Body of pancreas (tissue), 4 donors: ENCODE results near the gene GPANK1. TPM values are rescaled to one million over a fixed set of nuclear protein-coding genes. Genes with fewer than 3 reads are reported as not detected.
"Not testable (repeated sequence)": the region's sequence is repeated elsewhere in the genome, so short reads cannot be mapped to it uniquely, and the experiment has no call there.

ENCODE experiments used
- ATAC-seq: fragments of 150-250 bp; one replicate; pipeline ENCODE4 v1.9.1; 2016
- DNase-seq, 4 donors: peaks; one replicate each; pipeline ENCODE4 v3.0.0-alpha.2; 2019
- H3K27ac ChIP-seq, 4 donors: fragments of 200-600 bp; sonication (generic); 1 replicate in 3 of 4; 2 replicates in 1 of 4; pipeline versions ENCODE4 v1.5.1 to v1.6.1; 2016 to 2019; ENCODE audit warnings: mild to moderate bottlenecking in 1 of 4, mixed read lengths in 1 of 4, moderate library complexity in 1 of 4
- H3K27me3 ChIP-seq, 2 donors: fragments of 200-600 bp; sonication (generic); one replicate each; pipeline ENCODE4 v1.6.0; 2016; ENCODE audit warnings: mild to moderate bottlenecking in 1 of 2
- H3K36me3 ChIP-seq, 2 donors: fragments of 200-600 bp; sonication (generic); replicated peaks in 1 of 2; 2 replicates each; pipeline ENCODE4 v1.5.1; 2016; ENCODE audit warnings: low read depth in 2 of 2; ENCODE audit not compliant: insufficient read depth in 1 of 2
- H3K4me1 ChIP-seq: fragments of 200-600 bp; sonication (generic); one replicate; pipeline ENCODE4 v1.6.0; 2016
- H3K4me3 ChIP-seq, 2 donors: fragments of 200-600 bp; sonication (generic); 1 replicate in 1 of 2; 2 replicates in 1 of 2; pipeline ENCODE4 v1.5.1; 2016 to 2019
- H3K9me3 ChIP-seq, 3 donors: fragments of 200-600 bp; sonication (generic); 1 replicate in 2 of 3; 2 replicates in 1 of 3; pipeline ENCODE4 v1.5.1; 2016
- CTCF ChIP-seq, 7 experiments: fragments of 450-650 bp in 4 of 7; fragments of 200-600 bp in 3 of 7; sonication (generic) in 3 of 7; IDR thresholded peaks; one replicate each; pipeline ENCODE4 v1.5.1; 2016 to 2019; ENCODE audit warnings: antibody characterized with exemption in 7 of 7
- POLR2A ChIP-seq, 3 donors: fragments of 450-650 bp; IDR thresholded peaks; one replicate each; pipeline ENCODE4 v1.6.1; 2016; ENCODE audit warnings: antibody characterized with exemption in 3 of 3, mild to moderate bottlenecking in 2 of 3
- WGBS, 2 donors: methylation state at CpG; one replicate each; pipeline ENCODE4 v1.1.5; 2017; 5-methylcytosine and 5-hydroxymethylcytosine counted together
- intact Hi-C: fragments of 100-400 bp; cut with DNase I; formaldehyde crosslinking; loops from one replicate; pipeline ENCODE4 v1.15.1; 2023
- total RNA-seq, 2 donors: library from RNA; depleted of rRNA; stranded (reverse); fragments of >200 nt; gene quantifications; one replicate each; pipeline ENCODE4 v1.1.0, GENCODE V29; 2016

GPANK1 gene
- total RNA-seq, 2 donors from 2014 or later = 8.9 to 10.9 TPM

DNA sequence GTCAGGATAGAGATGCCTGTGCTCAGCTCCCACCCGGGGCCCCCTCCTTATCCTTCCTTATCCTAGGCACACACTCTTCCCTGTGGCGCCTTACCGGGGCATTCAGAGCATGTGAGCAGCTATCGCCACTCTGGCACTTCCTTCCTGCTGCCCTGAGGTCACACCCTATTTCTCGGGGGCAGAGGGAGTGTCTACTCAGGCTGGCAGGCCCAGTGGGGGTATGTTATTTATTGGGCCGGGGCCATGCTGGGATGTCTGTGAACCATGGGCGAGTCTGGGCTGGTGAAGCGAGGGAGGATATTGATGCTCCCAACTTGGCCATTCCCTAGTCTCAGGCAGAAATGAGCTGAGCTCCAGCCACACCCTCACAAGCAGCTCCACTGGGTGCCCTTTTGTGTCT, 46.4 kb upstream of the GPANK1 start:
- no peak for TF ChIP-seq POLR2A (IDR thresholded peaks at IDR 0.05)
- no peak for TF ChIP-seq CTCF (IDR thresholded peaks at IDR 0.05)
- no peaks in the 10 kb centered on the region for H3K36me3 ChIP-seq
- ATAC-seq (no peak), DNase-seq (no peak)
- no peaks in the 10 kb centered on the region for H3K9me3 ChIP-seq
- no peak overlapping the region for H3K4me3 ChIP-seq
- H3K27me3 ChIP-seq = no peaks in the 10 kb centered on the region
- H3K4me1 ChIP-seq = no peaks in the 10 kb centered on the region
- intact Hi-C loops = no loop called here
- WGBS, 2 donors = 45 to 48% methylated on average over 6 to 8 of the region's 8 CpGs
- no peak overlapping the region for H3K27ac ChIP-seq

GRCh38 chr6:31710523-31711219, 45.9 kb upstream of the GPANK1 start:
- Histone ChIP-seq H3K9me3 (no peaks in the 10 kb centered on the region), H3K4me1 (no peaks in the 10 kb centered on the region), H3K27ac (no peak overlapping the region), H3K4me3 (no peak overlapping the region), H3K36me3 (no peaks in the 10 kb centered on the region), H3K27me3 (no peaks in the 10 kb centered on the region)
- ATAC-seq (no peak), DNase-seq (no peak)
- 42 to 49% methylated on average over 5 of the region's 5 CpGs for WGBS, 2 donors
- TF ChIP-seq POLR2A (IDR thresholded peaks at IDR 0.05) = no peak
- TF ChIP-seq CTCF (IDR thresholded peaks at IDR 0.05) = no peak
- intact Hi-C loops = no loop called here

DNA sequence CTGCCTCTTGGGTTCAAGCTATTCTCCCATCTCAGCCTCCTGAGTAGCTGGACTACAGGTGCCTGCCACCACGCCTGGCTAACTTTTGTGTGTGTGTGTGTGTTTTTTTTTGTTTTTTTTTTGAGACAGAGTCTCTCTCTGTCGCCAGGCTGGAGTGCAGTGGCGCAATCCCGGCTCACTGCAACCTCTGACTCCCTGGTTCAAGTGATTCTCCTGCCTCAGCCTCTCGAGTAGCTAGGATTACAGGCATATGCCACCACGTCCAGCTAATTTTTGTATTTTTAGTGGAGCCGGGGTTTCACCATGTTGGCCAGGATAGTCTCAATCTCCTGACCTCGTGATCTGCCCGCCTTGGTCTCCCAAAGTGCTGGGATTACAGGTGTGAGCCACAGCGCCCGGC, 44.4 kb upstream of the GPANK1 start:
- H3K9me3 ChIP-seq, H3K36me3 ChIP-seq, intact Hi-C loops, H3K4me1 ChIP-seq, H3K27ac ChIP-seq, DNase-seq, H3K27me3 ChIP-seq, ATAC-seq, H3K4me3 ChIP-seq: not testable (repeated sequence)
- WGBS, 2 donors = 72 to 74% methylated on average over 11 of the region's 11 CpGs

DNA sequence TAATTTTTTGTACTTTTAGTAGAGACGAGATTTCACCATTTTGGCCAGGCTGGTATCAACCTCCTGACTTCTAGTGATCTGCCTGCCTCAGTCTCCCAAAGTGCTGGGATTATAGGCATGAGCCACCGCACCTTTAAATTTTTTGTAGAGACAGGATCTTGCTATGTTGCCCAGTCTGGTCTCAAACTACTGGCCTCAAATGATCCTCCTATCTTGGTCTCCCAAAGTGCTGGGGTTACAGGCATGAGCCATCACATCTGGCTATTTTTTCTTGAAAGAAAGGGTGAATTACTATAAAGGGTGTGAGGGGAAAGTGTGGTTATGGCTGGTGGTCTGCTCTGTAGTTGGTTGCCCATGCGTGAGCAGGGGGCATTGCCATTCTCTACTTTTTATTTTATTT, 43.4 kb upstream of the GPANK1 start:
- intact Hi-C loops = no loop called here
- TF ChIP-seq POLR2A (IDR thresholded peaks at IDR 0.05) (no peak), CTCF (IDR thresholded peaks at IDR 0.05) (no peak)

GRCh38 chr6:31707701-31708100, 42.9 kb upstream of the GPANK1 start:
- WGBS, 2 donors = 73 to 88% methylated on average over 4 to 10 of the region's 10 CpGs
- H3K36me3 ChIP-seq = no peaks in the 10 kb centered on the region
- intact Hi-C loops = no loop called here
- no peak overlapping the region for H3K4me3 ChIP-seq
- H3K27ac ChIP-seq = no peak overlapping the region
- no peaks in the 10 kb centered on the region for H3K27me3 ChIP-seq
- TF ChIP-seq CTCF (IDR thresholded peaks at IDR 0.05) (no peak), POLR2A (IDR thresholded peaks at IDR 0.05) (no peak)
- no peaks in the 10 kb centered on the region for H3K9me3 ChIP-seq
- ATAC-seq = no peak
- peaks cover 6% of the 10 kb centered on the region for H3K4me1 ChIP-seq
- no peak for DNase-seq

More for the DNA sequence above, 43.4 kb upstream of the GPANK1 start:
- Histone ChIP-seq H3K9me3 (no peaks in the 10 kb centered on the region), H3K27me3 (no peaks in the 10 kb centered on the region), H3K4me3 (no peak overlapping the region), H3K4me1 (peaks cover 6% of the 10 kb centered on the region), H3K36me3 (no peaks in the 10 kb centered on the region), H3K27ac (no peak overlapping the region)
- whole genome bisulfite sequencing, 2 donors = 78 to 91% methylated on average over 3 of the region's 3 CpGs
- no peak for DNase-seq
- no peak for ATAC-seq
